Muscle of arm (tissue), 12 donors: ENCODE results near the gene ARMC5. TPM values are rescaled to one million over a fixed set of nuclear protein-coding genes. Genes with fewer than 3 reads are reported as not detected.
A peak's percentile ranks its signal among the peaks of the same experiment; 100 is the strongest.
"Not testable (repeated sequence)": the region's sequence is repeated elsewhere in the genome, so short reads cannot be mapped to it uniquely, and the experiment has no call there.

ENCODE experiments used
- DNase-seq: peaks from one replicate; pipeline ENCODE4 v3.0.0-alpha.2; 2013
- polyA plus RNA-seq, 12 donors: library from polyadenylated mRNA; unstranded; fragments of 120-200 nt; gene quantifications; one replicate each; pipeline ENCODE4 v1.2.1, GENCODE V29; 2013; ENCODE audit not compliant: insufficient read length in 12 of 12

Gene ARMC5
- polyA plus RNA-seq, 12 donors, result 5.3 to 11.1 (median 7.4) TPM; not detected in 1

DNA sequence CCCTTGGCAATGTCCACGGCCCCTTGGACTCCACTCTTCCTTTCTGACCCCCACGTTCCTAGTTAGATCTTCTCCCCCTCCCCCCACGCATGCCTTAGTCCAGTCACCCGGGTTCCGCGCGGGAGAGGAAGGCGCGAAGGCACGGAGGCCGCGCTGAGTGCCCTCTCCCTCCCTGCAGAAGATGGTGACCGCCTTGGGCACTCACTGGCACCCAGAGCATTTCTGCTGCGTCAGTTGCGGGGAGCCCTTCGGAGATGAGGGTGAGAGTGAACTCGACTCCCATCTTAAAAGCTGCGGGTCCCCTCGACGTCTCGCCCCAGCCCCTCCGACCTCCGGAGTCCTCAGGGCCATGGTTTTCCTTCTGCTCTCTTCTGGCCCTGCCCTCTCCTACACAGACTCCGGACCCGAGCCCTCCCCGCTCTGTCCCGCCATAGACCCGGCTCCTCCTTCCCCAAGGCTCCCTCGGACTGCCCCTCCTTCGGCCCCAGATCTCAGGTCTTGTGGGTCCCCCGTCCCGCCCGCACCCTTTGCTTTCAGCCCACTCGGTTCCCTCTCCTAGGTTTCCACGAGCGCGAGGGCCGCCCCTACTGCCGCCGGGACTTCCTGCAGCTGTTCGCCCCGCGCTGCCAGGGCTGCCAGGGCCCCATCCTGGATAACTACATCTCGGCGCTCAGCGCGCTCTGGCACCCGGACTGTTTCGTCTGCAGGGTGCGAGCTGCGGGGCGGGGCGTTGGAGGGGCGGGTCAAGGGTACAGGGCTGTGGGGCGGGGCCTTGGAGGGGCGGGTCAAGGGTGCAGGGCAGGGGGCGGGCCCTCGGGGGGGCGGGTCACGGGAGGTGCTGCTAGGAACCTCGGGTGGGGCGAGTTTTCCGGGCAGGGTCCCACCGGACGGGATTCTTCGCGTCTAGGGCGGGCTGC, 17.3 kb downstream of the ARMC5 start:
- no peak for DNase-seq

DNA sequence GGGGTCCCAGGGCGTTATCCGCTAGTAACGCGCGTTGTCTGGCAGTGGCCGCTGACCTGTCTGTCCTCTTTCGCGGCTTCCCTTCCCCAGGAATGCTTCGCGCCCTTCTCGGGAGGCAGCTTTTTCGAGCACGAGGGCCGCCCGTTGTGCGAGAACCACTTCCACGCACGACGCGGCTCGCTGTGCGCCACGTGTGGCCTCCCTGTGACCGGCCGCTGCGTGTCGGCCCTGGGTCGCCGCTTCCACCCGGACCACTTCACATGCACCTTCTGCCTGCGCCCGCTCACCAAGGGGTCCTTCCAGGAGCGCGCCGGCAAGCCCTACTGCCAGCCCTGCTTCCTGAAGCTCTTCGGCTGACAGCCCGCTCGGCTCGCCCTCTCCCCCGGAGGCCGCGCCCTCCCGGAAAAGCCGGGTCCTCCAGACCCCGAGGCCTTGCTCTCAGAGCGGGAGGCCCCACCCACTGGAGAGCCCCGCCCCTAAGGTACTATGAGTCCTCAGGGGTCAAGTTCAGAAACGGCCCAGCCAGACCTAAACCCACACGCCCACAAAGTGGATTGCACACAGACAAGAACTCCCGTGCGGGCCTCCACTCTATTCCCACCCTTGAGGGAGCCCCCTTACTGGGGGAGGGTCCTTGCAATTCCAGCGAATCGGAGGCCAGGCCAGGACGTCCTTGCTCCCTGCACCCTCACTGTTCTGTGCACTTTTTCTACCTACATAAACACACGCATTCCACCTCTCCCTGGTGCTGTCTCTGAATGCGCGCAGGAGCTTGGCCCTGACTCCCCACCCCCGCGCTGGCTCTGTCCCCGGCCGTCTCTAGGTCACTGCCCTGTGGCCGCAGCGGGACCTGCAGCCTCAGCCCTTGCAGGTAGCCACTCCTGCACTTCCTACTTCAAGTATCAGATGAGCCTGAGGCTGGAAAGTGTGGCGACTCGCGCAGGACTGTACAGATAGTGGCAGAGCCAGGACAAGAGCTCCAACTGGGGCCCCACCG, 18.2 kb downstream of the ARMC5 start:
- DNase-seq, result no peak

DNA sequence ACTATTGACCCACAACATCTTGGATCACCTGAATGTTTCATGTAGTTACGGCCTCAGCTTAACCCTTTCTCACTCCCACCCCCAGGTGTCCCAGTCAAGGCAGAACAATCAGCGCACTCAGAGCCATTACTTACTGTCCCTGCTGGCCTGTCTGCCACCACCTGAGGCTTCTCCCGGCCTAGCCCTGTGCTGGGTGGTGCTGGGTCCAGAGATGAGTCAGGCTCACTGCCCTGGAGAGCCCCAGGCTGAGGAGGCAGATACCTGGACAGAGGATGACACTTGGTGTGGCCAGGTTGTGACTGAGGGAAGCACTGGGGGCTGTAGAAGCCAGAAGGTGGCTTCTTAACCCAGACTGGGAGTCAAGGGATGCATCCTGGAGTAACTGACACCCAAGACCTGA, 19.7 kb downstream of the ARMC5 start:
- no peak for DNase-seq

DNA sequence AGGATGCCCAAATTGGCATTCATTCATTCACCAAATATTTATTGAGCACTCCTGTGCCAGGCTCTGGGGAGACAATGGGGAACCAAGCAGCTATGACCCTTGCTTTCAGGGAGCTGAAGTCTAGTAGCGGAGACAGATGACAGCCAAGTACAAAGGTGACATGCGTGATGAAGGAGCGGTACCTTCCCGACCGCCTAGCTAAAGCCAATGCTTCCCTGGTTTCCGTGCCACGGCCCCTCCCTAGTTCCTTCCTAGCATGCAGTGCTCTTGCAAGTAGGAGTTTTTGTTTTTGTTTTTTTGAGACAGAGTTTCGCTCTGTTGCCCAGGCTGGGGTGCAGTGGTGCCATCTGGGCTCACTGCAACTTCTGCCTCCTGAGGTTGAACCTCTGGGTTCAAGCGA, 20.4 kb downstream of the ARMC5 start:
- DNase-seq, result no peak

DNA sequence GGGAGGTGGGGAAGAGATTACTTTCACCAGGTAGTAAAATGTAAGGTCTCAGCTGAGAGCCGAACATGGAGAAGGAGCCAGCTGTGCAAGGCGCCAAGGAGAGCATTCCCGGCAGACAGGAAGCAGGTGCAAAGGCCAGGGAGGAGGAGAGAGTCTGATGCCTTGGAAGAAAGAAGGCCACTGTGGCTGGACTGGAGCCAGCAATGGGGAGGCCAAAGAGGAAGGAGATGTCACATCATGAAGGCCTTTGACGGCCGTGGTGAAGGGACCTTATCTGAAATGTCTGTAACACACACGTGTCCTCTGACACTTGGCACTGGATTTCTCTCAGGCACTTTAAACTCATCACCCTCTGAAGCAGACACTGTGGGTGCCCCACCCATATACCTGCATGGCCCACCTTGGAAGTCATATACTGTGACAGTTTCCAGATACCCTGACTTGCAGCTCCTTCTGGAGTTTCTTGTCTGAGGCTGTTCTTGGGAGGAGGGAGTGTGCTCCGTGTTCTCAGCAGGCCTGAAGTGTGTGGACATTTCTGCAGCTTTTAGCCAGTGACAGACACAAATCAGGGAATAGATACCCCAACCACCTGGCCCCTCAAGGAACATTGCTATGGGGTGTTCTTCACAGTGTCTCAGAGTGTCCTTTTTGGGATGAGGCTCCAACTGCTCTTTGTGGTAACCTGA, 21.7 kb downstream of the ARMC5 start:
- DNase-seq, result no peak

DNA sequence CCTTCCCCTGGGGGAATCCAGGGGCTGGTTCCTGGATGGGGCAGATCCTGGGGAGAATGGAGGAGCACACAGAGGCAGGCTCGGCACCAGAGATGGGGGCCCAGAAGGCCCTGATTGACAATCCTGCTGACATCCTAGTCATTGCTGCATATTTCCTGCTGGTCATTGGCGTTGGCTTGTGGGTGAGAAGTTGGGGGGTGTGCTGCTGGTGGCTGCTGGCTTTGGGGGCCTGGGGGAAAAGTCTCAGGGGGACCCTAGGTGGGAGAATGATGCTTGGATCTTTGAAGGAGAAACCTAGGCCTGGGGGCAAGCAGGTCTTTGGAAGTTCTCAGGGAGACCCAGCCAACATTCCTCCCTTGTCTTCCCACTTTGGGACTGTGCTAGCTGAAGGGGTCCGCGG, 23.8 kb downstream of the ARMC5 start, which contains the start of gene SLC5A2:
SLC5A2 (plus strand) TSS at position 43 of the 400 bp plus-strand sequence; CDS start at position 57, 14 bp downstream.
- DNase-seq, result no peak

DNA sequence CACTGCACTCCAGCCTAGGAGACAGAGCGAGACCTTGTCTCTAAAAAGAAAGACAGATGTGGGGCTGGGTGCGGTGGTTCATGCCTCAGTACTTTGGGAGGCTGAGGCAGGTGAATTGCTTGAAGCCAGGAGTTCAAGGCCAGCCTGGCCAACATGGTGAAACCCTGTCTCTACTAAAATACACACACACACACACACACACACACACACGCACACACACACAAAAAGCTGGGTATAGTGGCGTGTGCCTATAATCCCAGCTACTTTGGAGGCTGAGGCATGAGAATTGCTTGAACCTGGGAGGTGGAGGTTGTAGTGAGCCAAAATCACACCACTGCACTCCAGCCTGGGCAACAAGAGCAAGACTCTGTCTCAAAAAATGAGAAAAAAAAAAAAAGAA, 24.7 kb downstream of the ARMC5 start:
- DNase-seq, result not testable (repeated sequence)

DNA sequence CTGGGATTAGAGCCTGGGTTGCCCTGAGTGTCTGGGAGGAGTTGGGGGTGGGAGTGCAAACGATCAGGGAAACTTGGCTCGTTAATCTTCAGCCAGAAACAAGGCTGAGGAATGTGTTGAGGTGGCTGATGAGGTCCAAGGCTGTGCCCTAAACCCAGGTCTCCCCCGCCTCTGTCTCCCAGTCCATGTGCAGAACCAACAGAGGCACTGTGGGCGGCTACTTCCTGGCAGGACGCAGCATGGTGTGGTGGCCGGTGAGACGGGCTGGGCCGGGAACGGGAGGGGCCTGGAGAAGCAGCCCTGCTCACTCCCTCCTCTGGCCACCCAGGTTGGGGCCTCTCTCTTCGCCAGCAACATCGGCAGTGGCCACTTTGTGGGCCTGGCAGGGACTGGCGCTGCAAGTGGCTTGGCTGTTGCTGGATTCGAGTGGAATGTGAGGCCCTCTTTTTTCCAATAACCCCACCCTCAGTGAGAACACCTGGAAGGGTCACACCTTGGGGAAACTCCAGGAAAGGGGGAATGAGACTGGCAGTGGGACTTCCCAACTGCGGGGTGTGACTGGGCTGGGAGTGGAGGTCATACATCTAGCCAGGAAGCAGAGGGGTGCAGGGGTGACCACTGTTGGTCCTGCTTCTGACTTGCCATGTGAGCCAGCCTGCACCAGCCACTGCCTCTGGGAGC, 25.3 kb downstream of the ARMC5 start:
- no peak for DNase-seq

DNA sequence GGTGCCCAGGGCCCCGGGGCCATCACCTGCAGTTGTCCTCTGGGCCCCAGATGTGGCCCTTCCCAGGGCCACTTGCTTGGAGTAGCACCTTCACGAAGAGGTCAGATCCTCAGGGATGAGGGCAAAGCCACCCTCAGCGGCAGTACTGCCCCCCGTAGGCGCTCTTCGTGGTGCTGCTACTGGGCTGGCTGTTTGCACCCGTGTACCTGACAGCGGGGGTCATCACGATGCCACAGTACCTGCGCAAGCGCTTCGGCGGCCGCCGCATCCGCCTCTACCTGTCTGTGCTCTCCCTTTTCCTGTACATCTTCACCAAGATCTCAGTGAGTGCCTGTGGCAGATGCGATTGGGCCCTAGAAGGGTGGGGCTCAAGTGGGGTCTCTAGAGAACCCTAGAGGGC, 26.3 kb downstream of the ARMC5 start:
- DNase-seq, result no peak

DNA sequence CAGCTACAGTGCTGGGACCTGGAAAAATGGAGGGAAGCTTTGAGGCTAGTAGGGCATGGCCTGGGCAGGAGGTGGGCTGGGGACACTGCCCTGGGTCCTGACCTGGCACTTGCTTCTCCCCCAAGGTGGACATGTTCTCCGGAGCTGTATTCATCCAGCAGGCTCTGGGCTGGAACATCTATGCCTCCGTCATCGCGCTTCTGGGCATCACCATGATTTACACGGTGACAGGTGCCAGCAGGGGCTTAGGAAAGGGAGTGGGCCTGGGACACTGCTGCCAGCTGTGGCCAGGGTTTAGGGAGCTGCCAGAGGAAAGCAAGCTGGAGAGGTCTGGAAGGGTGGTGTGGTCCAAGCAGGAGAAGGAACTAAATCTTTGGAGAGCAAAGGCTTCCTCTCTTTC, 26.7 kb downstream of the ARMC5 start:
- no peak for DNase-seq

DNA sequence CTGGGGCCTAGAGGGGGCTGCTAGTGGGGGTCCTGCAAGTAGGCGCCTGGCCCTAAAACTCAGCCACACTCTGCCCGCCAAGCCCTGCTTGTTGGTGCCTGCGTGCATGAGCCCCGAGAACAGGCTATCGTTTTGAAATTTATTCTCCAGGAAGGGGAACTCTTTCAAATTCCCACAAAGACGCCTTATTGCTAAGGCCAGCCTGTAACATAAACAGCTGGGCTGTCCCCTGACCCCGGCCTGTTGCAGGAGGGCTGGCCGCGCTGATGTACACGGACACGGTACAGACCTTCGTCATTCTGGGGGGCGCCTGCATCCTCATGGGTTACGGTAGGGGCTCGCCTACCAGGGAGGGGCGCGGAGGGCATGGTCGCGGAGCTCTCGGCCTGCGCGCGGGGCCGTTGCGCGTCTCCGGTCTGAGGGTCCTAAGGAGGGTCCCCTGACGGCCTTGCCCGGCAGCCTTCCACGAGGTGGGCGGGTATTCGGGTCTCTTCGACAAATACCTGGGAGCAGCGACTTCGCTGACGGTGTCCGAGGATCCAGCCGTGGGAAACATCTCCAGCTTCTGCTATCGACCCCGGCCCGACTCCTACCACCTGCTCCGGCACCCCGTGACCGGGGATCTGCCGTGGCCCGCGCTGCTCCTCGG, 27.9 kb downstream of the ARMC5 start:
- DNase-seq, result no peak

DNA sequence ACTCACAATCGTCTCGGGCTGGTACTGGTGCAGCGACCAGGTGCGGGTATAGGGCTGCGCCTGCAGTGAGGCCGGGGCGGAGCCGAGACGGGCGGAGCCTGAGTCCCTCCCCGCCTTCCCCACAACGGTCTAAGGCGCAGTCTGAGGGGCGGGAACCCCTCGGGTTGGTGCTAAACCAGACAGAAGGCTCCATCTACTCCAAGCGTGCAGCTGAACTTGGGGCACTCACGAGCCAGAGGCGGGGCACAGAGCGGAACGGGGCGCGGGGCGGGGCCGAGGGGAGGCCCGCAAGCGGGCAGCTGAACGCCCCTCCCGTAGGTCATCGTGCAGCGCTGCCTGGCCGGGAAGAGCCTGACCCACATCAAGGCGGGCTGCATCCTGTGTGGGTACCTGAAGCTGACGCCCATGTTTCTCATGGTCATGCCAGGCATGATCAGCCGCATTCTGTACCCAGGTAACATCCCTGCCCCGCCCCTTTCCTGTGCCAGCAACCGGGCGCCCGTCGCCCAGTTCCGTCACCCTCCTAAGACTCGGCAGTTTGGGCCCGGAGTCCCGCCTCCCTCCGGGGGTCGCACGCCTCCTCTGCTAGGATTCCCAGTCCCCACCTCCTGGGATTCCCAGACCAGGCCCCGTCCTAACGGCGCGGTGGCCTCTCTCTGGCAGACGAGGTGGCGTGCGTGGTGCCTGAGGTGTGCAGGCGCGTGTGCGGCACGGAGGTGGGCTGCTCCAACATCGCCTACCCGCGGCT, 28.6 kb downstream of the ARMC5 start:
- DNase-seq, result peak; percentile 43

DNA sequence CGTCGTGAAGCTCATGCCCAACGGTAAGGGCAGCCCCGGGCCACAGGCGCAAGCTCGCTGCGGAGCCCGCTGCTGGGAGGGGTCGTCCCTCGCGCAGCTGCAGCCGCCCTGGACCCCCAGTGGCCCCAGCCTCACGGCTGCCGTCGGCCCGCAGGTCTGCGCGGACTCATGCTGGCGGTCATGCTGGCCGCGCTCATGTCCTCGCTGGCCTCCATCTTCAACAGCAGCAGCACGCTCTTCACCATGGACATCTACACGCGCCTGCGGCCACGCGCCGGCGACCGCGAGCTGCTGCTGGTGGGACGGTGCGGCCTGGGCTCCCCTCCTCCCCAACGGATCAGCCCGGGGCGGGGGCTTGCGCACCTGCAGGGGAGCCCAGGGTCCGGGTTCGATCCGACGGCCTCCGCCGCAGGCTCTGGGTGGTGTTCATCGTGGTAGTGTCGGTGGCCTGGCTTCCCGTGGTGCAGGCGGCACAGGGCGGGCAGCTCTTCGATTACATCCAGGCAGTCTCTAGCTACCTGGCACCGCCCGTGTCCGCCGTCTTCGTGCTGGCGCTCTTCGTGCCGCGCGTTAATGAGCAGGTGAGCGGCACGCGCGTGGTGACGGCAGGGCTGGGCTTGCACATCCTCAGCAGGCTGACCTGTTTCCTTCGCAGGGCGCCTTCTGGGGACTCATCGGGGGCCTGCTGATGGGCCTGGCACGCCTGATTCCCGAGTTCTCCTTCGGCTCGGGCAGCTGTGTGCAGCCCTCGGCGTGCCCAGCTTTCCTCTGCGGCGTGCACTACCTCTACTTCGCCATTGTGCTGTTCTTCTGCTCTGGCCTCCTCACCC, 29.4 kb downstream of the ARMC5 start:
- no peak for DNase-seq

DNA sequence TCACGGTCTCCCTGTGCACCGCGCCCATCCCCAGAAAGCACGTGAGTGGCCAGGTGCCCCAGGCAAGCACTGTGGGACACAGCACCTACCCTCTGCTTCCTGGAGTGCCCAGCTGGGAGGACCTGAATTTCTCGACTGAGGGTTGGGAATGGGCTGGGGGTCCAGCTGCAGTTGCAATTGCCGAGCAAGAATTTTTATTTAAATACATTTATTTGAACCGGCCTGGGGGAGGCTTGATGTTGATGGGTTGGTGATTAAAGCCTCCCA, 29.9 kb downstream of the ARMC5 start:
- no peak for DNase-seq

DNA sequence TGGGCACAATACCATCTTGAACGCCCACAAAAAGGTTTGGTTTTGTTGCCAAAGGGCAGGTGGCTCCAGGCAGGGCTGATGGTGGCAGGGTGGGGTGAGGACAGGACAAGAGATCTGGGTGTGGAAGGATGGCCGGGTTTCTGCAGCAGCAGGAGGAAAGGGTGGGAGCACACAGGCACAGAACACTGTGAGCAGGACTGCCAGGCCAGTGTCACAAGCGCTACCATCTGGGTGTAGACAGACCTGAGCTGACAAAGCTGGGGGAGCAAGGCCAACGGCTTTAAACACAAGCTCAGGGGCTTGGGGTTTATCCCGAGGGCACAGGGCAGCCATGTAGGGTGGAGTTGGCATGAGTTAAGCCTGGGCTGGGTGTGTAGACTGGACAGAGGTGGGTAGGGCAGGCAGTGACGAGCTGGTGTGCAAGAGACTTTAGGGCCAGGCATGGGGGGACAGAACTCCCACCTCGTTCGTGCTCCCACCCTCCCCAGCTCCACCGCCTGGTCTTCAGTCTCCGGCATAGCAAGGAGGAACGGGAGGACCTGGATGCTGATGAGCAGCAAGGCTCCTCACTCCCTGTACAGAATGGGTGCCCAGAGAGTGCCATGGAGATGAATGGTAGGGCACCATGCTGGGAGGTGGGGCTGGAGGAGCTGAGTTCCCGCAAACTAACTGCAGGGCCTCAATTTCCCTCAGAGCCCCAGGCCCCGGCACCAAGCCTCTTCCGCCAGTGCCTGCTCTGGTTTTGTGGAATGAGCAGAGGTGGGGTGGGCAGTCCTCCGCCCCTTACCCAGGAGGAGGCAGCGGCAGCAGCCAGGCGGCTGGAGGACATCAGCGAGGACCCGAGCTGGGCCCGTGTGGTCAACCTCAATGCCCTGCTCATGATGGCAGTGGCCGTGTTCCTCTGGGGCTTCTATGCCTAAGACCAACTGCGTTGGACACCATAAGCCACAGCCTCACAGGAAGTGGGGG, 30.6 kb downstream of the ARMC5 start:
- DNase-seq, result no peak

DNA sequence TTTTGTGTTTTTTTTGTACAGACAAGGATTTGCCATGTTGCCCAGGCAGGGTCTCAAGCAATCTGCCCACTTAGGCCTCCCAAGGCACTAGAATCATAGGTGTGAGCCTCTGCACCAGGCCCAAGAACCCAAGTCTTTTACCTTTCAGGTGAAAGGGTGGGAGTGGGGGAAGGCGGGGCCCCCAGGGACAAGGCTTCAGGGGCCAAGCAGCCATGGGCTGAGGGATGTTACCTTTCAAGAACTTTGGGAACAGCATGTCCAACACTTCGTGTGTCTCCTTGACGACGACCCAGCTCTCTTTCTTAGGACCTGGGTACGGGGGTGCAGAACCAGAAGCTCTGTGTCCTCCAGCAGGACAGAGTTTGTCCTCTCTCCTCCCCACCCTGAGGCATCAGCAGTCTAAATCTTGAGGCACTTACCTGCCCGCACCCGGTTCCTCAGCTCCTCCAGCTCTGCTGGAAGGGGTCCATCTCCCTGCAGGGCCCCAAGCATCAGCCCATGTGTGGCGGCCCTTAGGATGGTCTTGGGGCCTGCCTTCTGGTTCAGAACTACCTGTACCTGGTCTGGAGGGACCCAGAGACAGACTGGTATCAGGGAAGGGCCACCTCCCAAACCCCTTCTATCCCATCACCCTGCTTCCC, 32.6 kb downstream of the ARMC5 start:
- DNase-seq, result no peak

DNA sequence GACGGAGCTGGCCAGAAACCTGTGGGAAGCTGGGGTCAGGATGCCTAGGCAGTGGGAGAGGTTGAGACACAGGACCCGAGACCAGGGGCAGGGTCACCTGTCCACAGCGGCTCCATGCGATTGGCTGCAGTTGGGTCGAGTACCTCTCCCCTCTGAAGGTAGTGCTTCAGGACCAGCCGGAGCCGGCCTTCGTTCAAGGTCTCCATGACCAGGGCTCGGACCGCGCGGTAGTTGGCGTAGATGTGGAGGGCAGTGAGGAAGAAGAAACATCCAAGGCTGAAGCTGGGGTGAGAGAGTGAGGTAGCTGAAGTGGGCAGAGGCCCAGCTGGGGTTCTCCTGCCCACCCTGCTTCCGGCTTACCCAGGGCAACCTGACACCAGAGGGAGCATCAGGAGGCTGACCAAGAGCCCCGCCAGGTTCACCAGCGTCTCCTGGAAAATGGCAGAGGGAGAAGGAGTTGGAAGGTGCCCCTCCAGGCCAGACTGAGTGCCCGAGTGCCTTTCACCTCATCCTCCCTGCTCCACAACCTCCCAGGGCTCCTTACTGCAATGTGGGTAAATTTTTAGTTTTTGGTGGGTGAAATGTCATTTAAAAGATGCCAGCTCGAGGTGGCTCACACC, 34.3 kb downstream of the ARMC5 start:
- DNase-seq, result no peak
